Dermis blood vessel endothelial cell (primary cell): ENCODE data around the gene CLTB. TPM values are rescaled to one million over a fixed set of nuclear protein-coding genes. Genes with fewer than 3 reads are reported as not detected.

Experiments
- DNase-seq: peaks from one replicate; pipeline ENCODE4 v3.0.0; 2010
- total RNA-seq: library from RNA; depleted of rRNA; stranded (reverse); fragments of >200 nt; gene quantifications from 2 replicates; pipeline ENCODE4 v1.2.3, GENCODE V29; 2014

CLTB gene
- total RNA-seq, 1 donor from 2014 or later = 163 TPM

DNA sequence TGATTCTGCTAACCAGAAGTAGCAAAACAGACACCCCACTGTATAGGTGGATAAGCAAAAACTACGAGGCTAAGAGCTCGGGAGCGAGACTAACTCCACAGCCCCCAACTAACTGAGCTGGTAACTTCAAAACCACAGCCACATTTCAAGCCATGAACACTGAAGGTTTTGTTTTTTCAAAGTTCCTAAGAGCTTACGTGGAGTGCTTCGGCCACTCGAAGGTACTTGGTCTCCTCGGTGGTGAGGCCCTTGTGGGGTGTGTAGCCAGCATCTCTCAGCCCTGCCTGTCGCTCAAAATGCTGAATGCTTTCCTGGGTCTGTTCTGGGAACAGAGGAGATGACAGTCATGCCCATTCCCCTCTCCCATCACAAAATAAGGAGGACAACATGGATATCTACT is 65.9 kb downstream of the CLTB start:
- DNase-seq = no peak

DNA sequence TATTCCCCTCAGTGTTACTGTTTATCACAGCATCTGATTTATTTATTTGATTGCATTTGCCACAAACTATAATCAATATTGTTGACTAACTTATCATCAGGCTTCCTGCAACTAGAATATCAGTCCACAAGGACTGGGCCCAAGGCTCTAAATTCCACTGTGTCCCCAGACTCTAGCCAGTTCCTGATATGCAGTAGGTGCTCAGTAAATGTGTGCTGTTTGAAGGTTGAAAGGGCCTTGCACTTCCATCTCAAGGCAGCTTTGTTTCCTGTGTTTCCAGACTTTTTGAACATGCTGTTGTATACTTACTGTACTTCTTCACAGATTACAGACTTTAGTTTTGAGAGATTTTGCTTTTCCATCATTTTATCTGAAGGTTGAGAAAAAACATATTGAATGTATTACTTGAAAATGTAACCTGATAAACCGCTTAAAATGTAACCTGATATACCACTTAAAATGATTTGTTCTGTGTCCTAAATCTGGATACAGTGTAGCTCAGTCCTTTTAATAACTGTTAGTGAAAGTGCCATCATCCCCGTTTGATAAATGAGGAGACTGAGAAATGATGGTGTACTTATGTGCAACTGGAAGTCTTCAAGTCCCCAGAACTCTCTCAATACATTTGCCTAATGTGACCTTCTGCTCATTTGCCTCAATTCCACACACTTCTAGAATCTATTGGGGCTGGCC is 73.4 kb downstream of the CLTB start:
- no peak for DNase-seq

Other genes with a start within 250 kb of the CLTB start
- 1.5 and 3.9 TPM in 2 replicates for gene SIMC1, start 178.1 kb downstream of the CLTB start, total RNA-seq
- gene KIAA1191, start 54.8 kb downstream of the CLTB start, total RNA-seq = 88.0 and 101 TPM in 2 replicates
- gene ARL10, start 51.1 kb downstream of the CLTB start, total RNA-seq = 14.7 and 15.0 TPM in 2 replicates
- 9.8 and 14.1 TPM in 2 replicates for gene NOP16, start 27.9 kb downstream of the CLTB start, total RNA-seq
- gene HIGD2A, start 27.8 kb downstream of the CLTB start, total RNA-seq = 27.9 and 47.3 TPM in 2 replicates
- 48.3 and 50.2 TPM in 2 replicates for gene FAF2, start 31.8 kb upstream of the CLTB start, total RNA-seq
- 4.1 and 8.6 TPM in 2 replicates for gene RNF44, start 120.9 kb upstream of the CLTB start, total RNA-seq
- gene CDHR2, start 132.8 kb upstream of the CLTB start, total RNA-seq = under 0.01 TPM in 1 of 2 replicates, not detected in the other
- 7.7 and 8.7 TPM in 2 replicates for gene GPRIN1, start 193.6 kb upstream of the CLTB start, total RNA-seq
- 0.84 and 1.4 TPM in 2 replicates for gene SNCB, start 214.0 kb upstream of the CLTB start, total RNA-seq
- not detected in 2 replicates for gene EIF4E1B, start 214.1 kb upstream of the CLTB start, total RNA-seq
- gene TSPAN17, start 230.9 kb upstream of the CLTB start, total RNA-seq = 51.2 and 53.6 TPM in 2 replicates